Gastroesophageal sphincter (tissue), 2 donors: ENCODE measurements around the gene EMC10.

ENCODE experiments used
- EP300 ChIP-seq: sonication (generic); formaldehyde crosslinking; IDR thresholded peaks from one replicate; pipeline ENCODE4 v1.6.1; 2017; ENCODE audit warnings: antibody characterized with exemption, mild to moderate bottlenecking
- POLR2A ChIP-seq, 2 donors: fragments of 450-650 bp; IDR thresholded peaks; one replicate each; pipeline ENCODE4 v1.6.1; 2017; ENCODE audit warnings: antibody characterized with exemption in 2 of 2, mild to moderate bottlenecking in 2 of 2, moderate library complexity in 1 of 2

GRCh38 chr19:50432221-50433028 is 43.9 kb upstream of the EMC10 start, which contains the start of gene MYBPC2:
- TF ChIP-seq POLR2A (IDR thresholded peaks at IDR 0.05), result no peak
- no peak for TF ChIP-seq EP300
